Measurements from ENCODE around the gene SLC44A3.

- TF ChIP-seq CTCF (IDR thresholded peaks at IDR 0.05) (no peak), POLR2A (IDR thresholded peaks at IDR 0.05) (no peak), POLR2AphosphoS5 (IDR thresholded peaks at IDR 0.05) (no peak)
Measured at GRCh38 chr1:94819945-94820746, at the start of gene SLC44A3.
